Stomach (tissue), 4 donors: ENCODE measurements around the gene SERAC1.

ENCODE experiments used
- CTCF ChIP-seq, 7 experiments: fragments of 450-650 bp in 4 of 7; fragments of 200-600 bp in 3 of 7; sonication (generic) in 3 of 7; IDR thresholded peaks; one replicate each; pipeline ENCODE4 v1.5.1; 2016 to 2019; ENCODE audit warnings: antibody characterized with exemption in 7 of 7, control low read depth in 2 of 7, mild to moderate bottlenecking in 1 of 7
- EP300 ChIP-seq: sonication (generic); formaldehyde crosslinking; IDR thresholded peaks from one replicate; pipeline ENCODE4 v1.6.1; 2017; ENCODE audit warnings: antibody characterized with exemption
- POLR2A ChIP-seq, 4 donors: fragments of 450-650 bp; IDR thresholded peaks; one replicate each; pipeline ENCODE4 v1.6.1; 2016; ENCODE audit warnings: antibody characterized with exemption in 4 of 4, control low read depth in 2 of 4, mild to moderate bottlenecking in 1 of 4, moderate library complexity in 1 of 4
- POLR2AphosphoS5 ChIP-seq, 3 donors: sonication (generic); formaldehyde crosslinking; IDR thresholded peaks; one replicate each; pipeline ENCODE4 v1.6.1; 2016; ENCODE audit warnings: antibody characterized with exemption in 3 of 3

- TF ChIP-seq EP300 (no peak), CTCF (IDR thresholded peaks at IDR 0.05) (no peak), POLR2A (IDR thresholded peaks at IDR 0.05) (no peak), POLR2AphosphoS5 (IDR thresholded peaks at IDR 0.05) (no peak)
Measured at GRCh38 chr6:158073776-158074175, 94.3 kb downstream of the SERAC1 start.
